A549 (cell line): ENCODE data around the gene MGAT3. TPM values are rescaled to one million over a fixed set of nuclear protein-coding genes. Genes with fewer than 3 reads are reported as not detected.

Experiments used
- ATAC-seq, 2 experiments: fragments of 200-7000 bp in 1 of 2; fragments of >200 bp in 1 of 2; cut with Nextera tagmentation in 1 of 2; cut with Tn5 transposase in 1 of 2; 3 replicates each; pipeline versions ENCODE4 v1.8.0 to v1.9.1; 2018 to 2020; ENCODE audit warnings: mild to moderate bottlenecking in 1 of 2, moderate library complexity in 1 of 2
- CTCF ChIA-PET: fragments of 300-600 bp; sonication (Branson Sonifier 250); formaldehyde crosslinking; extraction: SDS; loops from one replicate; lab custom pipeline; 2021; ENCODE audit warnings: antibody characterized with exemption, inconsistent platforms; lab: Yijun Ruan, JAX
- POLR2A ChIA-PET: fragments of 350-600 bp; formaldehyde crosslinking; extraction: SDS; loops from one replicate; lab custom pipeline; 2021; ENCODE audit warnings: antibody characterized with exemption, inconsistent platforms; lab: Yijun Ruan, JAX
- DNase-seq, 2 experiments: peaks; one replicate each; pipeline versions ENCODE4 v3.0.0 to v3.0.0-alpha.2; 2011 to 2016; ENCODE audit warnings: low read depth in 1 of 2, low spot score in 1 of 2
- FAIRE-seq: peaks from 2 replicates; lab custom pipeline; 2011; peaks lifted over from hg19 to GRCh38; lab: Jason Lieb, UNC
- H3K27ac ChIP-seq, 2 experiments: fragments of >200 bp; sonication (Bioruptor Twin); formaldehyde crosslinking; 3 replicates each; pipeline ENCODE4 v1.5.1; 2016 to 2017
- H3K4me1 ChIP-seq: fragments of >200 bp; sonication (Bioruptor Twin); formaldehyde crosslinking; 3 replicates; pipeline ENCODE4 v1.6.1; 2016
- H3K4me2 ChIP-seq: fragments of >200 bp; sonication (Bioruptor Twin); formaldehyde crosslinking; 3 replicates; pipeline ENCODE4 v1.6.1; 2016
- H3K4me3 ChIP-seq: fragments of >200 bp; sonication (Bioruptor Twin); formaldehyde crosslinking; 3 replicates; pipeline ENCODE4 v1.5.1; 2016
- H3K9me3 ChIP-seq: fragments of >200 bp; sonication (Bioruptor Twin); formaldehyde crosslinking; 3 replicates; pipeline ENCODE4 v1.6.1; 2016
- BHLHE40 ChIP-seq: IDR thresholded peaks from 2 replicates; pipeline ENCODE4 v1.6.1; 2012; ENCODE audit warnings: low read depth, low read length, inconsistent platforms
- CBX2 ChIP-seq: fragments of 200-600 bp; sonication (generic); IDR thresholded peaks from 2 replicates; pipeline ENCODE4 v1.6.1; 2016; ENCODE audit warnings: low read depth, mild to moderate bottlenecking, borderline replicate concordance
- CBX8 ChIP-seq: fragments of 200-600 bp; sonication (generic); IDR thresholded peaks from 2 replicates; pipeline ENCODE4 v1.6.1; 2016
- CHD2 ChIP-seq: fragments of 150-350 bp; IDR thresholded peaks from 2 replicates; pipeline ENCODE4 v1.6.1; 2014; ENCODE audit warnings: low read length; ENCODE audit not compliant: partially characterized antibody
- CHD4 ChIP-seq: fragments of 200-600 bp; sonication (generic); IDR thresholded peaks from 2 replicates; pipeline ENCODE4 v1.6.1; 2016; ENCODE audit warnings: antibody characterized with exemption, mild to moderate bottlenecking, borderline replicate concordance
- EHF ChIP-seq: fragments of 250-450 bp; sonication (Bioruptor Pico); IDR thresholded peaks from 2 replicates; pipeline ENCODE4 v1.5.0; 2020; ENCODE audit warnings: mild to moderate bottlenecking
- EHMT2 ChIP-seq: fragments of 200-600 bp; sonication (generic); IDR thresholded peaks from 2 replicates; pipeline ENCODE4 v1.6.1; 2016; ENCODE audit warnings: antibody characterized with exemption, low read depth, mild to moderate bottlenecking, moderate library complexity
- ESRRA ChIP-seq: fragments of 150-350 bp; IDR thresholded peaks from 2 replicates; pipeline ENCODE4 v1.6.1; 2014; ENCODE audit warnings: mild to moderate bottlenecking, low read length, borderline replicate concordance
- FOSB ChIP-seq: fragments of 250-450 bp; sonication (Bioruptor Pico); IDR thresholded peaks from 2 replicates; pipeline ENCODE4 v1.5.0; 2020; ENCODE audit warnings: mild to moderate bottlenecking, moderate library complexity
- GATA3 ChIP-seq: IDR thresholded peaks from 2 replicates; pipeline ENCODE4 v1.6.1; 2012; ENCODE audit warnings: borderline replicate concordance
- HEYL ChIP-seq: fragments of 250-450 bp; sonication (Bioruptor Pico); IDR thresholded peaks from 2 replicates; pipeline ENCODE4 v1.8.0; 2021; ENCODE audit warnings: mild to moderate bottlenecking, moderate library complexity
- KDM5A ChIP-seq: fragments of 200-600 bp; sonication (generic); IDR thresholded peaks from 2 replicates; pipeline ENCODE4 v1.6.1; 2016; ENCODE audit warnings: antibody characterized with exemption, mild to moderate bottlenecking
- MAFK ChIP-seq: fragments of 450-650 bp; IDR thresholded peaks from 2 replicates; pipeline ENCODE4 v1.6.1; 2014; ENCODE audit not compliant: partially characterized antibody
- MAZ ChIP-seq: fragments of 150-350 bp; IDR thresholded peaks from 2 replicates; pipeline ENCODE4 v1.6.1; 2014; ENCODE audit warnings: antibody characterized with exemption, low read depth, low read length, borderline replicate concordance
- NFE2L2 ChIP-seq: fragments of 150-350 bp; conservative IDR thresholded peaks from 2 replicates; pipeline ENCODE4 v1.6.1; 2014; ENCODE audit warnings: low read length
- NR3C1 ChIP-seq: fragments of >200 bp; sonication (Bioruptor Twin); formaldehyde crosslinking; IDR thresholded peaks from 3 replicates; pipeline ENCODE4 v1.6.1; 2017
- POLR2A ChIP-seq: IDR thresholded peaks from 2 replicates; pipeline ENCODE4 v1.6.1; 2012; ENCODE audit warnings: mild to moderate bottlenecking, low read length
- POLR2AphosphoS2 ChIP-seq: conservative IDR thresholded peaks from 2 replicates; pipeline ENCODE4 v1.6.1; 2012; ENCODE audit warnings: low read length, improper control_type of control experiment, inconsistent platforms
- RAD21 ChIP-seq, 2 experiments: fragments of >200 bp in 1 of 2; sonication (Bioruptor Twin) in 1 of 2; formaldehyde crosslinking in 1 of 2; IDR thresholded peaks in 1 of 2; conservative IDR thresholded peaks in 1 of 2; 2 replicates in 1 of 2; 3 replicates in 1 of 2; pipeline ENCODE4 v1.6.1; 2012 to 2018; ENCODE audit warnings: inconsistent platforms in 1 of 2
- RNF2 ChIP-seq: fragments of 200-600 bp; sonication (generic); IDR thresholded peaks from 2 replicates; pipeline ENCODE4 v1.6.1; 2016; ENCODE audit warnings: low read depth, mild to moderate bottlenecking, antibody characterized with exemption, moderate library complexity, borderline replicate concordance
- SMC3 ChIP-seq: fragments of >200 bp; sonication (Bioruptor Twin); formaldehyde crosslinking; IDR thresholded peaks from 3 replicates; pipeline ENCODE4 v1.6.1; 2018; ENCODE audit warnings: inconsistent platforms
- ZSCAN20 ChIP-seq: fragments of 250-450 bp; sonication (Bioruptor Pico); IDR thresholded peaks from 2 replicates; pipeline ENCODE4 v1.8.0; 2022; ENCODE audit warnings: mild to moderate bottlenecking, moderate library complexity
- WGBS: methylation state at CpG from one replicate; pipeline ENCODE4 v1.1.6; 2017; ENCODE audit errors: missing lambda C conversion rate; 5-methylcytosine and 5-hydroxymethylcytosine counted together
- polyA plus RNA-seq, 4 experiments: library from polyadenylated mRNA; depleted of rRNA in 3 of 4; stranded (reverse); fragments of >200 nt; fragmentation: RNase III in 1 of 4; extraction: RNeasy Plus Mini Kit Qiagen cat#74134 plus additional on column Dnase treatment in 1 of 4; gene quantifications; 2 replicates in 3 of 4; 3 replicates in 1 of 4; pipeline ENCODE4 v1.2.3, GENCODE V29; 2011 to 2017
- TF ChIP-seq, protein P1 (sequence below): fragments of >200 bp; sonication (Bioruptor Twin); formaldehyde crosslinking; IDR thresholded peaks from 3 replicates; pipeline ENCODE4 v1.5.1; 2016
- TF ChIP-seq, protein P2 (sequence below): IDR thresholded peaks from 2 replicates; pipeline ENCODE4 v1.6.1; 2012
- TF ChIP-seq, protein P3 (sequence below): fragments of 450-650 bp; IDR thresholded peaks from 2 replicates; pipeline ENCODE4 v1.6.1; 2014; ENCODE audit warnings: antibody characterized with exemption

MGAT3 gene
- polyA plus RNA-seq, 2 of the 4 experiments (the other 2 are of a cell fraction), result 0.62 to 0.84 TPM

DNA sequence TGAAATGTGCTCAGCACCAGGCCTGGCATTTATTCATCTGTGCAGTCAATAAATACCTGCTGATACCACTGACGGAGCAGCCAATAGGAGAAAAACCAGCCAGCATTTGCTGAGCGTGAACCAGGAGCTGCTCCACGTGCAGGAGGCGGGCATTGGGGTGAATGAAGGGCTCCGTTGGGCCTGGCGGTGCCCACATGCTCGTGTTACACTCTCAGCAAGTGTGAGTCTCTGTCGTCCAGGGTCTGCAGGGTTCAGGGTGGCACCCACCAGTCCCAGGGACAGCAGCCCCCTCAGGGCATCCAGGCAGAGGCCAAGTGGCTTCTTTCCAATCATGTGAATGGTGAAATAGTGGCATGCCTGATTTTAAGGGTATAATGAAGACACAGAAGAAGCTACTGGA, 79.9 kb downstream of the MGAT3 start:
- Histone ChIP-seq H3K4me3 (no peak overlapping the region), H3K27ac (no peak overlapping the region), H3K9me3 (no peaks in the 10 kb centered on the region), H3K4me1 (peaks cover 9% of the 10 kb centered on the region), H3K4me2 (no peak overlapping the region)
- WGBS, result 62% methylated on average over 4 of the region's 8 CpGs
- POLR2A ChIA-PET, result no interaction called here
- FAIRE-seq (no peak), DNase-seq (no peak), ATAC-seq (no peak)
- CTCF ChIA-PET, result interaction anchor here (1.5 to 37.2 kb wide), 3 partner anchors 8 to 491 kb away, joined by 8 to 899 read pairs (median 14); no protein-coding TSS in a partner anchor
- TF ChIP-seq EHMT2 (no peak), MAZ (no peak), CHD2 (no peak), RNF2 (no peak), FOSB (CRISPR knock-in tag) (no peak), CBX8 (no peak), BHLHE40 (no peak), POLR2A (no peak)
- TF ChIP-seq, protein P1, sequence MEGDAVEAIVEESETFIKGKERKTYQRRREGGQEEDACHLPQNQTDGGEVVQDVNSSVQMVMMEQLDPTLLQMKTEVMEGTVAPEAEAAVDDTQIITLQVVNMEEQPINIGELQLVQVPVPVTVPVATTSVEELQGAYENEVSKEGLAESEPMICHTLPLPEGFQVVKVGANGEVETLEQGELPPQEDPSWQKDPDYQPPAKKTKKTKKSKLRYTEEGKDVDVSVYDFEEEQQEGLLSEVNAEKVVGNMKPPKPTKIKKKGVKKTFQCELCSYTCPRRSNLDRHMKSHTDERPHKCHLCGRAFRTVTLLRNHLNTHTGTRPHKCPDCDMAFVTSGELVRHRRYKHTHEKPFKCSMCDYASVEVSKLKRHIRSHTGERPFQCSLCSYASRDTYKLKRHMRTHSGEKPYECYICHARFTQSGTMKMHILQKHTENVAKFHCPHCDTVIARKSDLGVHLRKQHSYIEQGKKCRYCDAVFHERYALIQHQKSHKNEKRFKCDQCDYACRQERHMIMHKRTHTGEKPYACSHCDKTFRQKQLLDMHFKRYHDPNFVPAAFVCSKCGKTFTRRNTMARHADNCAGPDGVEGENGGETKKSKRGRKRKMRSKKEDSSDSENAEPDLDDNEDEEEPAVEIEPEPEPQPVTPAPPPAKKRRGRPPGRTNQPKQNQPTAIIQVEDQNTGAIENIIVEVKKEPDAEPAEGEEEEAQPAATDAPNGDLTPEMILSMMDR, result no peak

DNA sequence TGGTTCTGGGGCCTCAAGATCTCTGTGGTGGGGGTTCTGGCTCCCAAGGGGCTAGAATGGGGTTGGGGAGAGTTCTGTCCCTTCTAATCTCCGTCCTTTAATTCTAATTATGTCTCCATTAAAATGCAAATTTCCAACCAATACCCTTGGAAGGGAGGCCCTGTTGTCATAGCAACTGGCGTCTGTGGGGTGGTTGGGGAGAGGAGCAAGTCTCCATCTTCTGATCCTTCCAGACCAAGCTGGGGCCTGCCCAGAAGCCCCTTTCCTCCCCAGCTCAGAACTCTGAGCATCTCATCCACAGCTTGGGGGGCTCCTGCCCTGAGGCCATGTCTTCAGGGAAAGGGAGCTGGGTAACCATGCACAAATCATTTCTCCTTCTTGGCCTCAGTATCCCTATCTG, 81.2 kb downstream of the MGAT3 start:
- H3K4me3 ChIP-seq, result no peak overlapping the region
- CTCF ChIA-PET, result interaction anchor here (1.5 to 37.2 kb wide), 2 partner anchors 9 to 490 kb away, joined by 3 to 899 read pairs; no protein-coding TSS in a partner anchor
- TF ChIP-seq ZSCAN20 (CRISPR knock-in tag) (no peak), CHD4 (no peak), NFE2L2 (no peak), GATA3 (no peak), HEYL (CRISPR knock-in tag) (no peak), EHF (CRISPR knock-in tag) (no peak), ESRRA (no peak), POLR2AphosphoS2 (no peak), MAFK (no peak), NR3C1 (no peak), KDM5A (no peak), SMC3 (no peak), CBX2 (no peak), RAD21 (conservative IDR thresholded peaks at IDR 0.05 in 1 of 2, IDR thresholded peaks at IDR 0.05 in 1 of 2) (no peak), EHMT2 (no peak), CHD2 (no peak)
- TF ChIP-seq, protein P2, sequence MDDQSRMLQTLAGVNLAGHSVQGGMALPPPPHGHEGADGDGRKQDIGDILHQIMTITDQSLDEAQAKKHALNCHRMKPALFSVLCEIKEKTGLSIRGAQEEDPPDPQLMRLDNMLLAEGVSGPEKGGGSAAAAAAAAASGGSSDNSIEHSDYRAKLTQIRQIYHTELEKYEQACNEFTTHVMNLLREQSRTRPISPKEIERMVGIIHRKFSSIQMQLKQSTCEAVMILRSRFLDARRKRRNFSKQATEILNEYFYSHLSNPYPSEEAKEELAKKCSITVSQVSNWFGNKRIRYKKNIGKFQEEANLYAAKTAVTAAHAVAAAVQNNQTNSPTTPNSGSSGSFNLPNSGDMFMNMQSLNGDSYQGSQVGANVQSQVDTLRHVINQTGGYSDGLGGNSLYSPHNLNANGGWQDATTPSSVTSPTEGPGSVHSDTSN, result no peak
- TF ChIP-seq, protein P3, sequence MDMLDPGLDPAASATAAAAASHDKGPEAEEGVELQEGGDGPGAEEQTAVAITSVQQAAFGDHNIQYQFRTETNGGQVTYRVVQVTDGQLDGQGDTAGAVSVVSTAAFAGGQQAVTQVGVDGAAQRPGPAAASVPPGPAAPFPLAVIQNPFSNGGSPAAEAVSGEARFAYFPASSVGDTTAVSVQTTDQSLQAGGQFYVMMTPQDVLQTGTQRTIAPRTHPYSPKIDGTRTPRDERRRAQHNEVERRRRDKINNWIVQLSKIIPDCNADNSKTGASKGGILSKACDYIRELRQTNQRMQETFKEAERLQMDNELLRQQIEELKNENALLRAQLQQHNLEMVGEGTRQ, result no peak
- TF ChIP-seq, all 56 proteins: peak for 0
- FAIRE-seq, result no peak
- DNase-seq, result no peak
- no peak overlapping the region for H3K4me2 ChIP-seq
- no peaks in the 10 kb centered on the region for H3K9me3 ChIP-seq
- WGBS, result 20% methylated on average over 2 of the region's 2 CpGs
- no peak overlapping the region for H3K27ac ChIP-seq
- POLR2A ChIA-PET, result no interaction called here
- peaks cover 7% of the 10 kb centered on the region; the same call in 2 of the 3 replicates for H3K4me1 ChIP-seq
- no peak for ATAC-seq

Other genes with a start within 250 kb of the MGAT3 start
- gene PDGFB, start 212.0 kb upstream of the MGAT3 start, polyA plus RNA-seq (2011; rRNA removed), result 4.0 and 4.5 TPM in 2 replicates
- gene PDGFB, start 212.0 kb upstream of the MGAT3 start, polyA plus RNA-seq (2017; fragmentation: RNase III; extraction: RNeasy Plus Mini Kit Qiagen cat#74134 plus additional on column Dnase treatment), result 2.1 to 3.3 TPM (median 3.0 TPM) in 3 replicates
- gene RPL3, start 137.4 kb upstream of the MGAT3 start, polyA plus RNA-seq (2011; rRNA removed), result 1,852 and 1,921 TPM in 2 replicates
- gene RPL3, start 137.4 kb upstream of the MGAT3 start, polyA plus RNA-seq (2017; fragmentation: RNase III; extraction: RNeasy Plus Mini Kit Qiagen cat#74134 plus additional on column Dnase treatment), result 1,908 to 2,151 TPM (median 1,965 TPM) in 3 replicates
- 6.7 and 7.9 TPM in 2 replicates for gene SYNGR1, start 107.0 kb upstream of the MGAT3 start, polyA plus RNA-seq (2011; rRNA removed)
- gene SYNGR1, start 107.0 kb upstream of the MGAT3 start, polyA plus RNA-seq (2017; fragmentation: RNase III; extraction: RNeasy Plus Mini Kit Qiagen cat#74134 plus additional on column Dnase treatment), result 10.9 to 14.5 TPM (median 11.7 TPM) in 3 replicates
- gene TAB1, start 57.2 kb upstream of the MGAT3 start, polyA plus RNA-seq (2011; rRNA removed), result 10.4 and 11.3 TPM in 2 replicates
- gene TAB1, start 57.2 kb upstream of the MGAT3 start, polyA plus RNA-seq (2017; fragmentation: RNase III; extraction: RNeasy Plus Mini Kit Qiagen cat#74134 plus additional on column Dnase treatment), result 8.7 to 10.5 TPM (median 9.9 TPM) in 3 replicates
- gene MIEF1, start 45.3 kb downstream of the MGAT3 start, polyA plus RNA-seq (2011; rRNA removed), result 19.8 and 20.5 TPM in 2 replicates
- gene MIEF1, start 45.3 kb downstream of the MGAT3 start, polyA plus RNA-seq (2017; fragmentation: RNase III; extraction: RNeasy Plus Mini Kit Qiagen cat#74134 plus additional on column Dnase treatment), result 18.8 to 19.9 TPM (median 19.3 TPM) in 3 replicates
- 557 and 593 TPM in 2 replicates for gene ATF4, start 63.5 kb downstream of the MGAT3 start, polyA plus RNA-seq (2011; rRNA removed)
- gene ATF4, start 63.5 kb downstream of the MGAT3 start, polyA plus RNA-seq (2017; fragmentation: RNase III; extraction: RNeasy Plus Mini Kit Qiagen cat#74134 plus additional on column Dnase treatment), result 242 to 249 TPM (median 242 TPM) in 3 replicates
- gene RPS19BP1, start 75.7 kb downstream of the MGAT3 start, polyA plus RNA-seq (2011; rRNA removed), result 47.9 and 51.1 TPM in 2 replicates
- gene RPS19BP1, start 75.7 kb downstream of the MGAT3 start, polyA plus RNA-seq (2017; fragmentation: RNase III; extraction: RNeasy Plus Mini Kit Qiagen cat#74134 plus additional on column Dnase treatment), result 71.8 to 74.0 TPM (median 72.0 TPM) in 3 replicates
- gene CACNA1I, start 113.7 kb downstream of the MGAT3 start, polyA plus RNA-seq (2011; rRNA removed), result 0.03 and 0.07 TPM in 2 replicates
- gene CACNA1I, start 113.7 kb downstream of the MGAT3 start, polyA plus RNA-seq (2017; fragmentation: RNase III; extraction: RNeasy Plus Mini Kit Qiagen cat#74134 plus additional on column Dnase treatment), result 0.12 to 0.17 TPM (median 0.13 TPM) in 3 replicates